NCI-H82 treated with DMSO at 0.1 percent for 48 hours (cell line): ENCODE results near the gene CD58.
"Not testable (repeated sequence)": the region's sequence is repeated elsewhere in the genome, so short reads cannot be mapped to it uniquely, and the experiment has no call there.

Experiments
- DNase-seq: peaks from one replicate; lab custom pipeline; 2025; ENCODE audit not compliant: unreplicated experiment; lab: John Stamatoyannopoulos, UW

Gene CD58

GRCh38 chr1:116593401-116593800, 22.6 kb upstream of the CD58 start:
- not testable (repeated sequence) for DNase-seq

- not testable (repeated sequence) for DNase-seq
Observed at GRCh38 chr1:116591951-116592605, 21.3 kb upstream of the CD58 start.

GRCh38 chr1:116591006-116591950, 20.5 kb upstream of the CD58 start:
- not testable (repeated sequence) for DNase-seq

- not testable (repeated sequence) for DNase-seq
Observed at GRCh38 chr1:116590359-116591005, 19.7 kb upstream of the CD58 start.

GRCh38 chr1:116589101-116589735, 18.4 kb upstream of the CD58 start:
- not testable (repeated sequence) for DNase-seq

GRCh38 chr1:116587501-116588227, 16.8 kb upstream of the CD58 start:
- no peak for DNase-seq

GRCh38 chr1:116586741-116587143, 15.9 kb upstream of the CD58 start:
- no peak for DNase-seq

GRCh38 chr1:116585886-116586285, 15.1 kb upstream of the CD58 start:
- no peak for DNase-seq

GRCh38 chr1:116581323-116581885, 10.6 kb upstream of the CD58 start:
- DNase-seq: no peak

GRCh38 chr1:116580446-116581322, 9.9 kb upstream of the CD58 start:
- no peak for DNase-seq

GRCh38 chr1:116579259-116579875, 8.5 kb upstream of the CD58 start:
- DNase-seq: no peak

- no peak for DNase-seq
Observed at GRCh38 chr1:116578581-116578980, 7.8 kb upstream of the CD58 start.

- DNase-seq: no peak
Observed at GRCh38 chr1:116577759-116578314, 7.0 kb upstream of the CD58 start.

- DNase-seq: peak; percentile 52
Observed at GRCh38 chr1:116574581-116575291, 3.9 kb upstream of the CD58 start.

GRCh38 chr1:116573431-116574095, 2.7 kb upstream of the CD58 start:
- DNase-seq: no peak

GRCh38 chr1:116572771-116573430, 2.1 kb upstream of the CD58 start:
- no peak for DNase-seq

- no peak for DNase-seq
Observed at GRCh38 chr1:116572099-116572498, 1.3 kb upstream of the CD58 start.
